IPS-18c (cell line): ENCODE measurements around the gene SLC25A46.
"Not testable (repeated sequence)": the region's sequence is repeated elsewhere in the genome, so short reads cannot be mapped to it uniquely, and the experiment has no call there.

ENCODE experiments used
- H3K4me3 ChIP-seq: 2 replicates; pipeline ENCODE4 v1.7.0; 2013; ENCODE audit warnings: low read depth, mild to moderate bottlenecking, low read length, moderate library complexity; ENCODE audit not compliant: insufficient read depth
- H3K9me3 ChIP-seq: one replicate; pipeline ENCODE4 v1.6.1; 2013; ENCODE audit warnings: mild to moderate bottlenecking, low read length, moderate library complexity; ENCODE audit not compliant: control insufficient read depth, insufficient read depth

The SLC25A46 gene

GRCh38 chr5:110751902-110752762 lies 13.3 kb downstream of the SLC25A46 start:
- no peaks in the 10 kb centered on the region for H3K9me3 ChIP-seq
- no peak overlapping the region for H3K4me3 ChIP-seq

DNA sequence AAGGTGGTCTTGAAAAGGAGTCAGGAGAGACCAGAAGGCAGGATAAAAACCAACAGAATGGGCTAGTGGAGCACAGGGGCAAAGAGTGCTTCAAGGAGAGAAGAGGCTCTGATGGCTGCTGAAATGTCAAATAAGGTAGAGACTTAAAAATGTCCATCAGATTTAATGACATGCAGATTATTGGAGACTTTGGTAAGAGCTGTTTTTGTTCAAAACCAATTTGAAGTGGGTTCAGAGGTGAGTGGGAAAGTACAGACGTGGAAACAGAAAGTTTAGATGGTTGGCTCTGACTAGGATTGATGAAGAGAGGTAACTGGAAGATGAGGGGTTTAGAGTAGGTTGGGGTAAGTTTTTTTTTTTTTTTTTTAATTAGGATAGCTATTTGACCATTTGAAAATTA lies 14.1 kb downstream of the SLC25A46 start:
- no peak overlapping the region for H3K4me3 ChIP-seq
- no peaks in the 10 kb centered on the region for H3K9me3 ChIP-seq

DNA sequence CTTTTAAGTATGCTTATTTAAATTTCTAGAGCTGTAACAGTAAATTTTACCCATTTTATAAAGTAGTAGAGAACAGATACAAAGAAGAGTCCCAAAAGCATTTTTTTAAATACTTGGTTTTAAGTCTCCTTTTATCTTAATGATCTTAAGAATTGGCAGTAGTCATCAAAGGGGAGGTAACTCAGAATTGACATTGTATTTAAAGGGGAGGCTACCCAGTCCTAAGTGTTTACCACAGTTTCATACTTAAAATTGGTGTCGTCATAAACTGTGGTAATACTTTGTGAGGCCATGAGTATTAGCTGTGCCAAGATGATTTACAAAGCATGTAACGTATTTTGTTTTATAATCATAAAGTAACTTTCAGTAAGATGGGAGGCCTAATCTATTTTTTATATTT lies 14.8 kb downstream of the SLC25A46 start:
- Histone ChIP-seq H3K4me3 (no peak overlapping the region), H3K9me3 (no peaks in the 10 kb centered on the region)

- Histone ChIP-seq H3K4me3 (no peak overlapping the region), H3K9me3 (no peaks in the 10 kb centered on the region)
These were observed 15.4 kb downstream of the SLC25A46 start for GRCh38 chr5:110754181-110754580.

- no peak overlapping the region for H3K4me3 ChIP-seq
- H3K9me3 ChIP-seq: no peaks in the 10 kb centered on the region
These were observed 18.4 kb downstream of the SLC25A46 start for GRCh38 chr5:110757118-110757729.

GRCh38 chr5:110760158-110760557 lies 21.4 kb downstream of the SLC25A46 start:
- no peaks in the 10 kb centered on the region for H3K9me3 ChIP-seq
- H3K4me3 ChIP-seq: no peak overlapping the region

GRCh38 chr5:110768138-110768860 lies 29.5 kb downstream of the SLC25A46 start:
- Histone ChIP-seq H3K9me3 (no peaks in the 10 kb centered on the region), H3K4me3 (no peak overlapping the region)

DNA sequence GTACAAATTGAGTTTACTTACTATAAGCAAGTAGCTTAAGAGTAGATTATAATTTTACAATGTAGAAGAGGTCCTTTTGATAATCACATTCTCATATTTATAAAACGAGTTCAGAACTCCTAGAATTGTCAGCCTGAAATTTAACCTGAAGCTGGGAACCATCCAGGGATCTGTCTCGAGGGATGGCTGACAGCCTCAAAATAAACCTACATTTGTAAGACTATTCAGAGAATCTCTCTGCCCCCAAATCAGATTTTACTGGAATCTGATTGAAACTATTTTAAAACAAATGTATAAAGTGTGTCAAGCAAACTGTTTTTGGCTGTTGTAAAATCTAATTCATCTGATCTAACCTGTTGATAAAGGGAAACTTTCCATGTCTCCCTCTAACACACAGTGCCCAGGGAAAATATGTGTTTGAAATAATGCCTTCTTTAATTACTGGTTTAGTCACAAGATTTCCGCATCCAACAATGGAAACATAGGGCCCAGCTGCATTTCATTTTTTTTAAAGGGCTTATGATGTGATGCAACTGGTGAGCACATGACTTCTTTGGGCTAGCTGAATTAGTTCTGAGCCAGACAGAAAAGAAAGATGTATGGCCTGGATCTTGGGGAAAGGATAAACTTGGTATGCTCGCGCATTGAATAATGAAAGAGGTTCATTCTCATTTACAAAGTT lies 30.3 kb downstream of the SLC25A46 start:
- H3K9me3 ChIP-seq: no peaks in the 10 kb centered on the region
- no peak overlapping the region for H3K4me3 ChIP-seq

DNA sequence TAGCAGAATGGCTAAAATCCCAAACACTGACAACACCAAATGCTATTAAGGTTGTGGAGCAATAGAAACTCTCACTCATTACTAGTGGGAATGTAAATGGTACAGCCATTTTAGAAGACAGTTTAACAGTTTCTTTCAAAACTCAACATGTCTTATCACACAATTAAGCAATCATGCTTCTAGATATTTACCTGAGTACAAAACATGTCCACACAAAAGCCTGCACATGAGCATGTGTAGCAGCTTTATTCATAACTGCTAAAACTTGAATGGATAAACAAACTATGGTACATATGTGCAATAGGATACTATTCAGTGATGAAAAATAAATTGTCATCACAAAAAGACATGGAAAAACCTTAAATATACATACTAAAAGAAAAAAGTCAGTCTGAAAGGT lies 31.5 kb downstream of the SLC25A46 start:
- H3K9me3 ChIP-seq: no peaks in the 10 kb centered on the region
- H3K4me3 ChIP-seq: no peak overlapping the region

DNA sequence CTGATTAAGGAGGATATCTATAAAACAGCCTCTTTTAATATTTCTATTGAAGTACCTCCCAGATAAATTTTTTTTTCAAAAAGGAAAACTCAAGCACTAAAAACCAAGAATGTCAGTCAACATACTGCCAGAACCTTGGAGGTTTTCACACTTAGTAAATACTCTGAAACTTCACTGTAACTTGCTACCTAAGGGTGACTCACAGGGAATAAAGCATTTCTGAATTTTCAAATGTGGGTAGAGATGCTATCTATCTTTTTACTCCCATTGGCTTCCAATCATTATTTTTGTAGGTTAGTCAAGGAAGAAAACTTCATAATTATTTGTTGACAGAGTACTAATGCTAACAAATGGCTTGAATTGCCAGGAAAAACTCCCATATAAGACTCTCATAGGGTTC lies 46.1 kb downstream of the SLC25A46 start:
- Histone ChIP-seq H3K4me3 (no peak overlapping the region), H3K9me3 (no peaks in the 10 kb centered on the region)

- H3K4me3 ChIP-seq: no peak overlapping the region
These were observed 46.5 kb downstream of the SLC25A46 start for GRCh38 chr5:110785356-110785755.

DNA sequence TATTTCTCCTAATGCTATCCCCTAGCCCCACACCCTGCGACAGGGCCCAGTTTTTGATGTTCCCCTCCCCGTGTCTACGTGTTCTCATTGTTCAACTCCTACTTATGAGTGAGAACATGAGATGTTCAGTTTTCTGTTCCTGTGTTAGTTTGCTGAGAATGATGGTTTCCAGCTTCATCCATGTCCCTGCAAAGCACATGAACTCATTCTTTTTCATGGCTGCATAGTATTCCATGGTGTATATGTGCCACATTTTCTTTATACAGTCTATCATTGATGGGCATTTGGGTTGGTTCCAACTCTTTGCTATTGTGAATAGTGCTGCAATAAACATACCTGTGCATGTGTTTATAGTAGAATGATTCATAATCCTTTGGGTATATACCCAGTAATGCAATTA lies 49.2 kb downstream of the SLC25A46 start:
- H3K9me3 ChIP-seq, H3K4me3 ChIP-seq: not testable (repeated sequence)

More at GRCh38 chr5:110785356-110785755, 46.5 kb downstream of the SLC25A46 start:
- no peaks in the 10 kb centered on the region for H3K9me3 ChIP-seq

DNA sequence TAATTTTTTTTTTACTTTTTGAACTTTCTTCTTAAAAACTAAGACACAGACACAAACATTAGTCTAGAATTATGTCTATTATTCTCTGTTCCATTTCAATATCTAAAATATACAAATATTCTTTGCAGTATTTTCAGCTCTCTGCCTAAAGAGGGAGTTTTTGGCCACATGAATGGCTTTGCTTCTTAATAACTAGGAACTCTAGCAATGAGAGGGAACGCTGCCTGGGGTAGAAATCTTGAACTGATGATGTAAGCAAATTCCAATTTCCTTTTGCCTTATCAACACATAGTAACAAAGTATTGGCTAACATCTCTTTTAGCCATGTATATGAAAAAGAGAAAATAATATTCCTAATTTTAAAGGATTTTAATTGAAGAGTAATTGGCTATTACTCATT lies 51.9 kb downstream of the SLC25A46 start:
- Histone ChIP-seq H3K4me3 (no peak overlapping the region), H3K9me3 (no peaks in the 10 kb centered on the region)

GRCh38 chr5:110802998-110803397 lies 64.2 kb downstream of the SLC25A46 start:
- Histone ChIP-seq H3K9me3 (peaks cover 2% of the 10 kb centered on the region), H3K4me3 (no peak overlapping the region)

DNA sequence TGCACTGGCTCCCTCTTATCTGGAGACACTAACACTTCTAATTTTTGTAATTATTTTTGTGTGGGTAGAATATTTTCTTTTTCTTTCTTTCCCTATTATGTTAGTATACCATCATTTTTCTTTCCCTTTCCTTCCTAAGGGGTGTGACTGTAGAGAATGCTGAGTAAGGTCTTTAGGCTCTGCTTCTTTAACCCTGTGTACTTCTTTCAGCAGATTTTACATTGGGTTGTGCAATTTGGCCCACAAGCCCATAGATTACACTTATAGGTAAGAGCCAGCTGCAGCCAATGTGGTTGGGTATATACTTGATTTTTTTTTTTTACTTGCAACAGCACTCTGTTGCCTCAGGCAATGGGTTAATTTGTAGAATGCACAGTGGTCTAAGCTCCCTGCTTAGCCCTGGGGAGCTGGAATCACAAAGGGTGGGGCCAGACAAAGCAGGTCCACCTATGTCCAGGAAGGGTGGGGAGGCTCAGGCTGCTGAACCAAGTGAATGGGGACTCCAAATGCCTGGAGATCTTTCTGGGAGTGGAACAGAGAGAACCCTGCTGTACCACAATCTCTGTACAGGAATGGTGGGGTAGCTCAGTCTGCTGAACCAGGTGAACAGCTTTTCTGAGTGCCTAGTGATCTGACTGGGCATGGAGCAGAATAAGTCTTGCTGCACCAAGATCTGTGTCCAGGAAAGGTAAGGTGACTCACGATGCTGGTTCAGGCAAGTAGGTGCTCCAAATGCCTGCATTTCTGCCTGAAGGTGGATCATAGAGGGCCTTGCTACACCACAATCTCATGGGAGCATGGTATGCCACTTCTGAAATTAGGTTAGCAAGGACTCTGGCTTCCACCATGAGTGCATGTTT lies 64.9 kb downstream of the SLC25A46 start:
- peaks cover 2% of the 10 kb centered on the region for H3K9me3 ChIP-seq

DNA sequence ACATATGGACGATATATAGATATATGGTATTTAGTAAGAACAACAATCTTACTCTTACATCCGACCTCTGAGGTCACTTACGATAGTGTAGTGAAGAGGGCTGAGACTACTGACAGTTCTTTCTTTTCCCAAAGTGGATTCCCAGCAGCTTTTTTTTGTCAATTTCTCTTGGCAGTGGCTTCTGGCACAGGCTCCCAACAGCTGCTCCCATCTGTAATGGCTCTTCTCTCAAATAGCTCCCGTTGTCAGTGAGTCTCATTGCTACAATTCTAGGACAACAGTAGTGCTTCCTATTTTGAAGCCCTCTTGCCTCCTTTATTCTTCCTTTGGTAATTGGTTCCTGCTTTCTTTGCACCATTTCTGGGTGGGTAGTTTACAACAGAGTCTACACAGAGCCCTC lies 68.4 kb downstream of the SLC25A46 start:
- H3K4me3 ChIP-seq: no peak overlapping the region
- H3K9me3 ChIP-seq: no peaks in the 10 kb centered on the region

More for the DNA sequence above, 64.9 kb downstream of the SLC25A46 start:
- no peak overlapping the region for H3K4me3 ChIP-seq

DNA sequence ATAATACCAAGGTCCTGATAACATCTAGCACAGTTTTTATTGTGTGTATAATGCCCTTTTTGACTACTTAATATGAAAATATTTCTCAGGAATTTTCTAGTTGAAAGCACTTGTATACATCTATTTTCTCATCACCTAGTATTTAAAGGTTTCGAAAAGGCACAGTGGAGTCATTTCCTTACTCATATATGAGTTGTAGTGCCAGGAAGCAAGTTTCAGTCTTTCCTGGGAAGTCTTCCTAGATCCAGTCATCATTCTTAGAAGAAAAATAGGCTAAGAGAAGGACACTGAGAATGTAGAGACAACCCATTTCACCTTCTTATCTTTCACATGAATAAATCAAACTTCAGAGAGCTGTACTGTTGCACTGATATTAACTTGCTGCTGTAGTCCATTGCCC lies 70.2 kb downstream of the SLC25A46 start:
- Histone ChIP-seq H3K4me3 (no peak overlapping the region), H3K9me3 (no peaks in the 10 kb centered on the region)
